Subcutaneous adipose tissue (tissue), 4 donors: ENCODE measurements around the gene ATP9A. TPM values are rescaled to one million over a fixed set of nuclear protein-coding genes. Genes with fewer than 3 reads are reported as not detected.

Source experiments
- total RNA-seq, 4 donors: library from RNA; depleted of rRNA; stranded (reverse); fragments of >200 nt; gene quantifications; one replicate each; pipeline ENCODE4 v1.1.0, GENCODE V29; 2016
- TF ChIP-seq, protein P1 (sequence below): fragments of 450-650 bp; IDR thresholded peaks from one replicate; pipeline ENCODE4 v1.5.1; 2016; ENCODE audit warnings: low read depth, mild to moderate bottlenecking, control low read depth, antibody characterized with exemption, moderate library complexity

ATP9A gene
- total RNA-seq, 4 donors from 2014 or later: 77.2 to 128 (median 88.6) TPM

DNA sequence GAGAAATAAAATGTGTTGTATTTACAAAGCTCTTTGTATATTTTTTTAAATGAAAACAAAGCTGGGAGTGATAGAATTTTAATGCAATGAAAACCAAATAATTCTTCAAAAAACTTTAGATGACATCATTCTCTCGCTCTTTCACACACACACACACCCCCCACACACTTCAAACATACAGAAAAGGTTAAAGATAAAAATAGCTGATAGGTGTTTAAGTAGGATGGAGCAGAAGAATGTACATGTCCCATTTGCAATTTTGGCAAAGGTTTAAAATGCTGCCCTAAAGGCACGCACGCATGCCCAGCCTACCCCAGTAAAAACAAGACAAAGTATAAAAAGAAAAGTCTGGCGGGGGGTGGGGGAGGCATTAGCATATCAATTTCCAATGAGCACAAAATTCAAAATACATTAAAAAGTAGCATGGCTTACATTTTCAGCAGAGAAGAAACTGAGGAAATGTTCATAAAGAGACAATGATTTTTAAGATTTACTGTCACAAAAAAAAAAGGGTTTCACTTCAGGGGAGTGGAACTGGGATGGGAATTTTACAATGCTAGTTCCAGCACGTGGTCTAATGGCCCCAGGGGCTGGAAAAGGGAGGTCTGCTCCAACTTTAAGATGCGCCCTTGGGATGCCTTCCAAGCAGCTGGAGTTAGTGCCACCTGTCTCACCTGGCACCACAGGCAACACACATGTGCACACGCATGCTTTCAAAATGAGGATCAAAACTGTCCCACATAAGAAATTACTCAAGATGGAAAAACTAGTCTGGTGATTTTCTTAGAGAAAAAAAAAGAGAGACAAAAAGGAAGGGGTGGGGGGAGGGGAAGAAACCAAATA is 170.6 kb downstream of the ATP9A start:
- TF ChIP-seq, protein P1, sequence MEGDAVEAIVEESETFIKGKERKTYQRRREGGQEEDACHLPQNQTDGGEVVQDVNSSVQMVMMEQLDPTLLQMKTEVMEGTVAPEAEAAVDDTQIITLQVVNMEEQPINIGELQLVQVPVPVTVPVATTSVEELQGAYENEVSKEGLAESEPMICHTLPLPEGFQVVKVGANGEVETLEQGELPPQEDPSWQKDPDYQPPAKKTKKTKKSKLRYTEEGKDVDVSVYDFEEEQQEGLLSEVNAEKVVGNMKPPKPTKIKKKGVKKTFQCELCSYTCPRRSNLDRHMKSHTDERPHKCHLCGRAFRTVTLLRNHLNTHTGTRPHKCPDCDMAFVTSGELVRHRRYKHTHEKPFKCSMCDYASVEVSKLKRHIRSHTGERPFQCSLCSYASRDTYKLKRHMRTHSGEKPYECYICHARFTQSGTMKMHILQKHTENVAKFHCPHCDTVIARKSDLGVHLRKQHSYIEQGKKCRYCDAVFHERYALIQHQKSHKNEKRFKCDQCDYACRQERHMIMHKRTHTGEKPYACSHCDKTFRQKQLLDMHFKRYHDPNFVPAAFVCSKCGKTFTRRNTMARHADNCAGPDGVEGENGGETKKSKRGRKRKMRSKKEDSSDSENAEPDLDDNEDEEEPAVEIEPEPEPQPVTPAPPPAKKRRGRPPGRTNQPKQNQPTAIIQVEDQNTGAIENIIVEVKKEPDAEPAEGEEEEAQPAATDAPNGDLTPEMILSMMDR: no peak

GRCh38 chr20:51596668-51597388 is 171.4 kb downstream of the ATP9A start:
- TF ChIP-seq, protein P1: no peak

DNA sequence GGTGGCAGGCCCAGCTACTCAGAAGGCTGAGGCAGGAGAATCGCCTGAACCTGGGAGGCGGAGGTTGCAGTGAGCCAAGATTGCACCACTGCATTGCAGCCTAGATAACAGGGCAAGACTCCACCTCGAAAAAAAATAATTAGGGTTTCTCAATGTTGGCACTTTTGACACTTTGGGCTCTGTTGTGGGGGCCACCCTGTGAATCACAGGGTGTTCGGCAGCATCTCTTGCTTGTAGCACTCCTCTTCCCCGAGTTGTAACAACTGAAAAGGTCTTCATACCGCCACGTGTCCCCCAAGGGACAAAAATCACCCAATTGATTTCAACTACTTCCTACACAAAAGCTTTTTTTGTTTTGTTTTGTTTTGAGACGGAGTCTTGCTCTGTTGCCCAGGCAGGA is 172.4 kb downstream of the ATP9A start:
- TF ChIP-seq, protein P1: no peak

DNA sequence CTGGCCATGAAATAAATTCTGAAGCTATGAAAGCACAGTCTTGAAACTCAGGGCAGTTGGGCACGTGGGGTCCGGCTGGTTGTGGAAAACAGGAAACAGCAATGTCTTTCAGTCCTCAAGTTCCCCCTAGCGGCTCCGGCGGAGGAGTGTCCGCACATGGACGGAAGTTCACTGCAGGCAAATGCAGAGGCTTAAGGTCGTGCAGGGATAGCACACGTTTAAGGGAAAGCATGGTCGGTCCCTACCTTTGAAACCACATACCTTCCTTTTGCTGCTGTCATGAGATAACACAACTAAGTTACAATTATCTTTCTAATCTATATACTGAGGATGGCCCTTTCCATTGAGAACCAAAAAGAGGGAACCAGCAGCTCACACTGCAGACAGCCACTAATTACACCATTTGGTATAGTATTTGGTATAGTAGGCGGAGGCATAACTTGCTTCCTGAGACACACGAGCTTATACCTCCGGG is 173.1 kb downstream of the ATP9A start:
- TF ChIP-seq, protein P1: no peak

DNA sequence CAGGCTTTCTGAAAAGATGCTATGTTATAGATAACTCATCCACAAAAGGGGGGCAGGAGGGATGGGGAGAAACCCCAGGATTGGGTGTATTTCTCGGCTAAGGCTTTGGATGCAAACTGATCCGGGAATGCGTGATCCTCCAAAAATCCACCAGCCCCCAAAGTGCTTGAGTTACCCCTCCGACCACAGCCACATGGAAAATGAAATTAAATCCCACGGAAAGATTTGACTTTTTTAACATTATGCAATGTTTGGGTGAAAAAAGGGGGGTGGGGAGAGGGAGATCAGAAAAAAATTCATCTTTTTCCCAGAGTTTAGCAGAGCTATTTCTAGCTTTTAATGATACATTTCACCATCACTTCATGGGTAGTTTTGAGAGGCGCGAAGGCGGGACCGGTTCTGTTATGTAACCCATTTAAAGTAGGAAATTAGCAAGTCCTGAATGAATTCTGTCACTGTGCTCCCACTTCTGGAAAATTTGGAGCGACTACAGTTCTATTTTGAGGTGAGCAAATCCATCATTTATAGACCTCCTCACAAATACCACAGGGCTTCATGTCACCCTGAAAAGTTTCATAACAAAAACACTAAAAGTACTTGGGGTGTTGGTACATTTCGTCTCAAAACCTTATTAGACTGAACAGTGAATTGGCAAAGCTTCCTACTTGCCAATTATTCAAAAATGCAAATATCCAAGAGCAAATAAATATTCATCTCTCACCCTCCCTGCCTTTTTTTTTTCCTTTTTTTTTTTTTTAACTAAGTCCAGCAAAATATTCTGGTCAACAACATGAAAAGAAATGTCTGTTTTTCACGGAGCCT is 173.7 kb downstream of the ATP9A start:
- TF ChIP-seq, protein P1: no peak

DNA sequence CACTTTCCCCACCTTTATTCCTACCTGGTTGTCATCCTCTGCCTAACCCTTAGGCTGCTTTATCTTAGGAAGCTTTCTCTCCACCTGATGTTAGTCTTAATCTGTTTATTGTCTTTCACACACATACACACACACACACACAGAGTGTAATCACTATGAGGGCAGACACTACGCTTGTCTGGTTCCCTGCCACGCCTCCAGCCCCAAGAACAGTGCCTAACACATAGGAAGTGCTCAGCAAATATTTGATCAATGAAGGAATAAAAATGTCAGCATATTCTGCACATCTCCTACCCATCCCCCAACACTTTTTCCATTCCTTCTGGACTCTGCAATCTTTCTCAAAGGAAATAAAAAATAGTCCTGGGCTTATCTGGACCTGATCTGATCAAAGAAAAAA is 174.6 kb downstream of the ATP9A start:
- TF ChIP-seq, protein P1: no peak
